Astrocyte (in vitro differentiated cells and primary cell): ENCODE measurements around the gene AXL.

Experiments
- CTCF ChIP-seq: IDR thresholded peaks from 2 replicates; pipeline ENCODE4 v1.5.1; 2011; ENCODE audit warnings: low read depth, mild to moderate bottlenecking, inconsistent platforms, low read length, moderate library complexity; ENCODE audit not compliant: insufficient read depth
- EZH2 ChIP-seq: IDR thresholded peaks from 2 replicates; pipeline ENCODE4 v1.6.1; 2012; ENCODE audit warnings: mild to moderate bottlenecking, low read length, inconsistent platforms; ENCODE audit not compliant: insufficient read depth

GRCh38 chr19:41221514-41222205 lies 2.6 kb downstream of the AXL start:
- TF ChIP-seq CTCF (no peak), EZH2 (no peak)
